ENCODE results near the gene MEPCE.

DNA sequence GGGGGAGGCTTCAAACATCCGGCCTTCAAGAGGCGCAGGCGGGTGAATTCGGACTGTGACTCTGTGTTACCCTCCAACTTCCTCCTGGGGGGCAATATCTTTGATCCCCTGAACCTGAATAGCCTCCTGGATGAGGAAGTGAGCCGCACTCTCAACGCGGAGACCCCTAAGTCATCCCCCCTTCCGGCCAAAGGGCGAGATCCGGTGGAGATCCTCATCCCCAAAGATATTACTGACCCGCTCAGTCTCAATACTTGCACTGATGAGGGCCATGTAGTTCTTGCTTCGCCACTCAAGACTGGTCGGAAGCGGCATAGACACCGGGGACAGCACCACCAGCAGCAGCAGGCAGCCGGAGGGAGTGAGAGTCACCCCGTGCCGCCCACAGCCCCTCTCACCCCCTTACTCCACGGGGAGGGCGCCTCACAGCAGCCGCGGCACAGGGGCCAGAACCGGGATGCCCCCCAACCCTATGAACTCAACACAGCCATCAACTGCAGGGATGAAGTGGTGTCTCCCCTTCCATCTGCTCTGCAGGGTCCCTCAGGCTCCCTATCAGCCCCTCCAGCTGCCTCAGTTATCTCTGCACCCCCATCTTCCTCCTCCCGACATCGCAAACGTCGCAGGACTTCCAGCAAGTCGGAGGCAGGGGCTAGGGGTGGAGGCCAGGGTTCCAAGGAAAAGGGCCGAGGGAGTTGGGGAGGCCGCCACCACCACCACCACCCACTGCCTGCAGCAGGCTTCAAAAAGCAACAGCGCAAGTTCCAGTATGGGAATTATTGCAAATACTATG is 1.1 kb downstream of the MEPCE start:
- TF ChIP-seq CTCF (IDR thresholded peaks at IDR 0.05; ENCODE audit: insufficient read depth, low read length, poor library complexity, severe bottlenecking) (no peak), EZH2phosphoT487 (conservative IDR thresholded peaks at IDR 0.05; ENCODE audit: low read length) (no peak)

Data from SU-DHL-6 (cell line).